ENCODE measurements around the gene MTHFD1L. TPM values are rescaled to one million over a fixed set of nuclear protein-coding genes. Genes with fewer than 3 reads are reported as not detected.

MTHFD1L gene
- total and polyA plus RNA-seq, 2 donors (not counting 1 experiment from before 2014, with no cell fraction given): 36.1 to 48.9 TPM

DNA sequence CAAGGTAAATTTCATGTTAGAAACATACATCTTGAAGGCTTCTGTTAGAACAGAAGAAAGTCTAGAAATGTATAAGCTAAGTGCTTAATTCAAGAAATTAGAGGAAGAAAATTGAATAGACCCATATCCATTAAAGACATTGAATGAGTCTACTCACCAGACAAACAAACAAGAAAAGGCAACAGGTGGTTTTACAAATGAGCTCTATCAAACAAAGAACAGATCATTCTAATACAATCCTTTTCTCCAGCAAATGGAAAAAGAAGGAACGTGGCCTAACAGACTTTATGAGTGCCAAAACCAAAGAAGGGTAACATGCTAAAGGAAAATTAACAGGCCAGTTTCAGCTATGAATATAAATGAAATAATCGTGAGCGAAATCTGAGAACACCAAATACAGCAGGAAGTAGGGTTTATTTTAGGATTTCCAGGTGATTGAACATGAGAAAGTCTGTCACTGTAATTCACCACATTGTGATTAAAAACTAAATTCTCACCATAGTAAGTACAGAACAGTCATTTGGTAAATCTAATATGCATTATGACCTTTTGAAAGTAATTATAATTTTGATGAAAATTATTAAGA lies 22.6 kb downstream of the MTHFD1L start:
- Histone ChIP-seq H3K79me2 (ENCODE audit: control insufficient read depth, insufficient read depth, low read length) (no peaks in the 10 kb centered on the region), H3K4me2 (ENCODE audit: extremely low read depth, insufficient read depth, low read length) (no peak overlapping the region), H3K9me3 (ENCODE audit: control insufficient read depth, insufficient read depth, low read depth, low read length) (no peaks in the 10 kb centered on the region), H3K9ac (ENCODE audit: insufficient read depth, low read length) (no peak overlapping the region), H2AFZ (ENCODE audit: low read length) (no peak overlapping the region), H3K4me1 (ENCODE audit: control insufficient read depth, extremely low read depth, insufficient read depth, low read length) (peaks cover 3% of the 10 kb centered on the region), H3K27ac (ENCODE audit: insufficient read depth, low read length) (peak overlapping the region; percentile 5), H4K20me1 (ENCODE audit: control insufficient read depth, extremely low read depth, insufficient read depth, low read length) (no peaks in the 10 kb centered on the region), H3K27me3 (ENCODE audit: control insufficient read depth, insufficient read depth, low read length) (no peaks in the 10 kb centered on the region), H3K4me3 (replicated peaks in 1 of 4; ENCODE audit: control extremely low read depth in 1 of 4, insufficient read depth in 1 of 4, low read depth in 3 of 4, low read length in 4 of 4) (no peak overlapping the region), H3K36me3 (ENCODE audit: control insufficient read depth, insufficient read depth, low read length) (peaks cover 5% of the 10 kb centered on the region)
- TF ChIP-seq, protein P1, sequence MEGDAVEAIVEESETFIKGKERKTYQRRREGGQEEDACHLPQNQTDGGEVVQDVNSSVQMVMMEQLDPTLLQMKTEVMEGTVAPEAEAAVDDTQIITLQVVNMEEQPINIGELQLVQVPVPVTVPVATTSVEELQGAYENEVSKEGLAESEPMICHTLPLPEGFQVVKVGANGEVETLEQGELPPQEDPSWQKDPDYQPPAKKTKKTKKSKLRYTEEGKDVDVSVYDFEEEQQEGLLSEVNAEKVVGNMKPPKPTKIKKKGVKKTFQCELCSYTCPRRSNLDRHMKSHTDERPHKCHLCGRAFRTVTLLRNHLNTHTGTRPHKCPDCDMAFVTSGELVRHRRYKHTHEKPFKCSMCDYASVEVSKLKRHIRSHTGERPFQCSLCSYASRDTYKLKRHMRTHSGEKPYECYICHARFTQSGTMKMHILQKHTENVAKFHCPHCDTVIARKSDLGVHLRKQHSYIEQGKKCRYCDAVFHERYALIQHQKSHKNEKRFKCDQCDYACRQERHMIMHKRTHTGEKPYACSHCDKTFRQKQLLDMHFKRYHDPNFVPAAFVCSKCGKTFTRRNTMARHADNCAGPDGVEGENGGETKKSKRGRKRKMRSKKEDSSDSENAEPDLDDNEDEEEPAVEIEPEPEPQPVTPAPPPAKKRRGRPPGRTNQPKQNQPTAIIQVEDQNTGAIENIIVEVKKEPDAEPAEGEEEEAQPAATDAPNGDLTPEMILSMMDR (conservative IDR thresholded peaks at IDR 0.05 in 1 of 2, IDR thresholded peaks at IDR 0.05 in 1 of 2; ENCODE audit: low read depth in 1 of 2, low read length in 2 of 2): no peak
- no peak for TF ChIP-seq EZH2 (IDR thresholded peaks at IDR 0.05; ENCODE audit: low read length, missing control alignments)
- DNase-seq (ENCODE audit: low read depth in 2 of 2): no peak

DNA sequence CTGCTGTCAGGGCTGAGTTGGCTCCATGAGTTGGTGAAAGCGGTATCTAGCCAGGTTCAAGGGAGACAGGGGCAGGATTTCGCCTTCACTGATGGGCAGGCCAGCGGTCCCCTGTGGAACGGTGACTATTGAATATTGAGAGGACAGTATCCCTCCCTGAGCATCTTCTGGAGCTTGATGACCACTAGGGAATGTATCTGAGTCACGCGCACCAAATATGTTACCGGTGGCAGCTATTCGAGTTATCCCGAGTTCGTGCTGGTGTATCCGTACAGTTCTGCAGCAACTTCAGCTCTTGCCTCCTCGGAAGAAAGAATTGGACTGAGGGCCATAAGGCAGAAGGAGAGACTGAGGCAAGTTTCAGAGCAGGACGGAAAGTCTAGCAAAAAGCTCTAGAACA lies 24.8 kb downstream of the MTHFD1L start:
- Histone ChIP-seq H2AFZ (ENCODE audit: low read length) (no peak overlapping the region), H3K27ac (ENCODE audit: insufficient read depth, low read length) (no peak overlapping the region), H3K4me3 (replicated peaks in 1 of 4; ENCODE audit: control extremely low read depth in 1 of 4, insufficient read depth in 1 of 4, low read depth in 3 of 4, low read length in 4 of 4) (no peak overlapping the region), H4K20me1 (ENCODE audit: control insufficient read depth, extremely low read depth, insufficient read depth, low read length) (no peaks in the 10 kb centered on the region), H3K36me3 (ENCODE audit: control insufficient read depth, insufficient read depth, low read length) (peaks cover 5% of the 10 kb centered on the region), H3K9ac (ENCODE audit: insufficient read depth, low read length) (no peak overlapping the region), H3K4me1 (ENCODE audit: control insufficient read depth, extremely low read depth, insufficient read depth, low read length) (peaks cover 12% of the 10 kb centered on the region), H3K4me2 (ENCODE audit: extremely low read depth, insufficient read depth, low read length) (no peak overlapping the region), H3K79me2 (ENCODE audit: control insufficient read depth, insufficient read depth, low read length) (no peaks in the 10 kb centered on the region), H3K9me3 (ENCODE audit: control insufficient read depth, insufficient read depth, low read depth, low read length) (no peaks in the 10 kb centered on the region), H3K27me3 (ENCODE audit: control insufficient read depth, insufficient read depth, low read length) (no peaks in the 10 kb centered on the region)
- TF ChIP-seq EZH2 (IDR thresholded peaks at IDR 0.05; ENCODE audit: low read length, missing control alignments): no peak
- TF ChIP-seq, protein P1 (conservative IDR thresholded peaks at IDR 0.05 in 1 of 2, IDR thresholded peaks at IDR 0.05 in 1 of 2; ENCODE audit: low read depth in 1 of 2, low read length in 2 of 2): no peak
- DNase-seq (ENCODE audit: low read depth in 2 of 2): no peak

DNA sequence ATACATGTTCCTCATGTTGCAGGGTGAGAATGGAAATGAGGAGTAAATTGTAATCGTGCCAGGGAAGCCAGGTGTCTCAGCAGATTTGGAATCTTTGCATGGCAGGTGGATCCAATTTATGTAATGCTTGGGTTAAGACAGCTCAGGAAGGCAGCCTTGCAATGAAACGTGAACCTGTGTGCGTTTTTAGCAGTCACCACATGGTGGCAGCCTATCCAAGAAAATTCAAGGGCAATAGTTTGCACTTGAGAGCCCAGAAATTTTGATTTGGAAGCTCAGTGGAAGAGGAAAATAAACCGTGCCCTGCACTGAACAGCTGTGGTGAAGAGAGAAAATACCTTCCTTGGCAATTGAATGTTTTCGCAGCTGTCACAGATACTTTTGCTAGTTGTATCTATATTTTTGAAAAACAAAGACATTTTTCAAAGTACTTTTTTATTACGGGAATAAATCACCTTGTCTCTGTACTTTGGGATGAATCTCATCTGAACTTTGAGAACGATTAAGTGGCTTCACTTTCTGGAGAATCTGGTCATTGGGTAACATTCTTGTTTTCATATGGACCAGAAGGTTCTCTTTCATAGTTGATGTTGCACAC lies 26.5 kb downstream of the MTHFD1L start:
- Histone ChIP-seq H3K9me3 (ENCODE audit: control insufficient read depth, insufficient read depth, low read depth, low read length) (no peaks in the 10 kb centered on the region), H3K4me2 (ENCODE audit: extremely low read depth, insufficient read depth, low read length) (no peak overlapping the region), H3K27ac (ENCODE audit: insufficient read depth, low read length) (peak overlapping the region; percentile 12), H3K4me3 (replicated peaks in 1 of 4; ENCODE audit: control extremely low read depth in 1 of 4, insufficient read depth in 1 of 4, low read depth in 3 of 4, low read length in 4 of 4) (no peak overlapping the region), H3K27me3 (ENCODE audit: control insufficient read depth, insufficient read depth, low read length) (no peaks in the 10 kb centered on the region), H2AFZ (ENCODE audit: low read length) (no peak overlapping the region), H3K36me3 (ENCODE audit: control insufficient read depth, insufficient read depth, low read length) (peaks cover 5% of the 10 kb centered on the region), H3K9ac (ENCODE audit: insufficient read depth, low read length) (no peak overlapping the region), H3K79me2 (ENCODE audit: control insufficient read depth, insufficient read depth, low read length) (no peaks in the 10 kb centered on the region), H4K20me1 (ENCODE audit: control insufficient read depth, extremely low read depth, insufficient read depth, low read length) (no peaks in the 10 kb centered on the region), H3K4me1 (ENCODE audit: control insufficient read depth, extremely low read depth, insufficient read depth, low read length) (peaks cover 12% of the 10 kb centered on the region)
- TF ChIP-seq, protein P1 (conservative IDR thresholded peaks at IDR 0.05 in 1 of 2, IDR thresholded peaks at IDR 0.05 in 1 of 2; ENCODE audit: low read depth in 1 of 2, low read length in 2 of 2): peak; percentile 86 to 89
- no peak for TF ChIP-seq EZH2 (IDR thresholded peaks at IDR 0.05; ENCODE audit: low read length, missing control alignments)
- peak; percentile 67 to 87 for DNase-seq (ENCODE audit: low read depth in 2 of 2)

Measured in fibroblast of lung (primary cell).